Tibial nerve (tissue), 4 donors: Measurements from ENCODE around the gene P3H4. TPM values are rescaled to one million over a fixed set of nuclear protein-coding genes. Genes with fewer than 3 reads are reported as not detected.

ENCODE experiments used
- DNase-seq, 2 donors: peaks; one replicate each; pipeline ENCODE4 v3.0.0-alpha.2; 2019; ENCODE audit warnings: low spot score in 2 of 2
- H3K27ac ChIP-seq, 4 donors: fragments of 200-600 bp; sonication (generic) in 3 of 4; one replicate each; pipeline ENCODE4 v1.5.1; 2017 to 2019; ENCODE audit warnings: mild to moderate bottlenecking in 1 of 4
- H3K27me3 ChIP-seq, 2 donors: fragments of 200-600 bp; sonication (generic) in 1 of 2; one replicate each; pipeline versions ENCODE4 v1.5.1 to v1.6.0; 2017 to 2019
- H3K36me3 ChIP-seq, 3 donors: fragments of 200-600 bp; sonication (generic); one replicate each; pipeline ENCODE4 v1.5.1; 2018 to 2019
- H3K4me1 ChIP-seq, 4 donors: fragments of 200-600 bp; sonication (generic) in 3 of 4; one replicate each; pipeline ENCODE4 v1.5.1; 2017 to 2019
- H3K4me3 ChIP-seq, 4 donors: fragments of 200-600 bp; sonication (generic) in 3 of 4; one replicate each; pipeline ENCODE4 v1.5.1; 2017 to 2019; ENCODE audit warnings: mild to moderate bottlenecking in 1 of 4, moderate library complexity in 1 of 4
- H3K9me3 ChIP-seq, 4 donors: fragments of 200-600 bp; sonication (generic) in 3 of 4; one replicate each; pipeline ENCODE4 v1.5.1; 2017 to 2019
- EP300 ChIP-seq, 2 donors: sonication (generic); formaldehyde crosslinking; IDR thresholded peaks; one replicate each; pipeline ENCODE4 v1.6.1; 2017; ENCODE audit warnings: antibody characterized with exemption in 2 of 2, mild to moderate bottlenecking in 1 of 2
- POLR2A ChIP-seq, 2 donors: fragments of 450-650 bp; IDR thresholded peaks; one replicate each; pipeline ENCODE4 v1.6.1; 2017; ENCODE audit warnings: antibody characterized with exemption in 2 of 2, mild to moderate bottlenecking in 2 of 2, moderate library complexity in 2 of 2
- WGBS, 2 donors: methylation state at CpG; one replicate each; pipeline ENCODE4 v1.1.5; 2018; 5-methylcytosine and 5-hydroxymethylcytosine counted together
- total RNA-seq, 4 donors: library from RNA; depleted of rRNA; stranded (reverse); fragments of >200 nt; gene quantifications; one replicate each; pipeline ENCODE4 v1.1.0, GENCODE V29; 2016
- TF ChIP-seq, protein P1 (sequence below), 5 experiments: fragments of 200-600 bp in 3 of 5; fragments of 450-650 bp in 2 of 5; sonication (generic) in 3 of 5; IDR thresholded peaks; one replicate each; pipeline ENCODE4 v1.5.1; 2016 to 2019; ENCODE audit warnings: antibody characterized with exemption in 5 of 5, mild to moderate bottlenecking in 3 of 5, moderate library complexity in 2 of 5

Gene P3H4
- total RNA-seq, 4 donors from 2014 or later, result 14.7 to 23.9 (median 22.0) TPM

DNA sequence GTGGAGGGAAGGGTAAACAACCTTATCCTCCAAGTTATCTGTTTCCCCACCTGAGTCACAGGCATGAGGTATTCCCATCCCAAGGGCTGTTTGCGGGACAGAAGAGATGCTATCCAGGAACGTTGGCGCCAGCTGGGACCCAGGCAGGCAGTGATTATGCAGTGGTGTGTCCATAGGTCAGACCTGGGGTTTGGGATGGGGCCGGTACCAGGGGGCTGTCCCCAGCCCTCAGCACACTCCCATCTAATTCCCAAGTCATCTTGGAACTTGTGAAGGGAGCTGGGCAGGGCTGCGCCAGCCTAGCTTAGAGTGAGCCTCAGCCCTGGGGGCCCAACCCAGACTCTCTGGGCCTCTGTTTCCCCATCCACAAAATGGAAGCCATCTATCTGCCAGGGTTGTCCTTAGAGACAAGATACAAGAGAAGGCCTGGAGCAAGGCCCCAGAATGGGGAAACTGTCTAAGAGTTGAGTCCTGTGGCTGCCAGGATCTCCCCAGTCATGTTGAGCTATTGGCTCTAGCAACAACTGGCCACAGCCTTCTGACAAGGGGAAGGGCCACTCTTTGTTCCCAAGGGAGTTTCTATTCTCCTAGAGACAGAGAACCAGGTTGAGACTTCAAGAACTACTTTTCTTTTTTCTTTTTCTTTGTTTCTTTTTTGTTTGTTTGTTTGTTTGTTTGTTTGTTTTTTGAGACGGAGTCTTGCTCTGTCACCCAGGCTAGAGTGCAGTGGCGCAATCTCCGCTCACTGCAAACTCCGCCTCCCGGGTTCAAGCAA is 15.4 kb downstream of the P3H4 start:
- H3K27me3 ChIP-seq, result no peaks in the 10 kb centered on the region
- H3K9me3 ChIP-seq, result no peaks in the 10 kb centered on the region
- no peak overlapping the region for H3K4me3 ChIP-seq
- DNase-seq, result no peak
- no peaks in the 10 kb centered on the region for H3K36me3 ChIP-seq
- H3K4me1 ChIP-seq, result peaks cover 0 to 31% (median 11%) of the 10 kb centered on the region in 4 donors
- 90 to 91% methylated on average over 10 of the region's 10 CpGs for WGBS, 2 donors
- TF ChIP-seq POLR2A (IDR thresholded peaks at IDR 0.05), result no peak
- no peak for TF ChIP-seq EP300 (IDR thresholded peaks at IDR 0.05)
- TF ChIP-seq, protein P1, sequence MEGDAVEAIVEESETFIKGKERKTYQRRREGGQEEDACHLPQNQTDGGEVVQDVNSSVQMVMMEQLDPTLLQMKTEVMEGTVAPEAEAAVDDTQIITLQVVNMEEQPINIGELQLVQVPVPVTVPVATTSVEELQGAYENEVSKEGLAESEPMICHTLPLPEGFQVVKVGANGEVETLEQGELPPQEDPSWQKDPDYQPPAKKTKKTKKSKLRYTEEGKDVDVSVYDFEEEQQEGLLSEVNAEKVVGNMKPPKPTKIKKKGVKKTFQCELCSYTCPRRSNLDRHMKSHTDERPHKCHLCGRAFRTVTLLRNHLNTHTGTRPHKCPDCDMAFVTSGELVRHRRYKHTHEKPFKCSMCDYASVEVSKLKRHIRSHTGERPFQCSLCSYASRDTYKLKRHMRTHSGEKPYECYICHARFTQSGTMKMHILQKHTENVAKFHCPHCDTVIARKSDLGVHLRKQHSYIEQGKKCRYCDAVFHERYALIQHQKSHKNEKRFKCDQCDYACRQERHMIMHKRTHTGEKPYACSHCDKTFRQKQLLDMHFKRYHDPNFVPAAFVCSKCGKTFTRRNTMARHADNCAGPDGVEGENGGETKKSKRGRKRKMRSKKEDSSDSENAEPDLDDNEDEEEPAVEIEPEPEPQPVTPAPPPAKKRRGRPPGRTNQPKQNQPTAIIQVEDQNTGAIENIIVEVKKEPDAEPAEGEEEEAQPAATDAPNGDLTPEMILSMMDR (IDR thresholded peaks at IDR 0.05), result no peak
- no peak overlapping the region for H3K27ac ChIP-seq

DNA sequence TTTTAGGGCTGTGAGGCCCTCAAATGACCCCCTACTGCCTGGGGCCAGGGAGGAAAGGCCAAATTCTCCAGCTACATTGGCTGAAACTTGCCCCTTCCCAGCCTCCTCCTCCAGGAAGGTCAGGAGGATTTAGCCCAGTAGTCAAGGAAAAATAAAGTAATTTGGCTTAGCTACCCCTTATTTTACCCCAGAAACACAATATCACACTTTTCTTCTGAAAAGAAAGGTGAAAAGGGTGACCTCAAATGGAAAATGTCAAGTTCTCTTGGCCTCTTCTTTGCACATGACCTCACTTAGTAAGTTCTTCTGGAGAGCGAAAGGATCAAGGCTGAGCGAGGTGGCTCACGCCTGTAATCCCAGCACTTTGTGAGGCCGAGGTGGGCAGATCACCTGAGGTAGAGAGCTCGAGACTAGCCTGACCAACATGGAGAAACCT is 17.2 kb downstream of the P3H4 start:
- H3K4me1 ChIP-seq, result peaks cover 0 to 21% (median 6%) of the 10 kb centered on the region in 4 donors
- H3K36me3 ChIP-seq, result no peaks in the 10 kb centered on the region
- WGBS, 2 donors, result 85 to 91% methylated on average over 5 of the region's 5 CpGs
- no peak overlapping the region for H3K4me3 ChIP-seq
- no peak for DNase-seq
- H3K27ac ChIP-seq, result no peak overlapping the region
- TF ChIP-seq, protein P1 (IDR thresholded peaks at IDR 0.05), result no peak
- no peak for TF ChIP-seq POLR2A (IDR thresholded peaks at IDR 0.05)
- no peak for TF ChIP-seq EP300 (IDR thresholded peaks at IDR 0.05)
- H3K27me3 ChIP-seq, result no peaks in the 10 kb centered on the region
- no peaks in the 10 kb centered on the region for H3K9me3 ChIP-seq

DNA sequence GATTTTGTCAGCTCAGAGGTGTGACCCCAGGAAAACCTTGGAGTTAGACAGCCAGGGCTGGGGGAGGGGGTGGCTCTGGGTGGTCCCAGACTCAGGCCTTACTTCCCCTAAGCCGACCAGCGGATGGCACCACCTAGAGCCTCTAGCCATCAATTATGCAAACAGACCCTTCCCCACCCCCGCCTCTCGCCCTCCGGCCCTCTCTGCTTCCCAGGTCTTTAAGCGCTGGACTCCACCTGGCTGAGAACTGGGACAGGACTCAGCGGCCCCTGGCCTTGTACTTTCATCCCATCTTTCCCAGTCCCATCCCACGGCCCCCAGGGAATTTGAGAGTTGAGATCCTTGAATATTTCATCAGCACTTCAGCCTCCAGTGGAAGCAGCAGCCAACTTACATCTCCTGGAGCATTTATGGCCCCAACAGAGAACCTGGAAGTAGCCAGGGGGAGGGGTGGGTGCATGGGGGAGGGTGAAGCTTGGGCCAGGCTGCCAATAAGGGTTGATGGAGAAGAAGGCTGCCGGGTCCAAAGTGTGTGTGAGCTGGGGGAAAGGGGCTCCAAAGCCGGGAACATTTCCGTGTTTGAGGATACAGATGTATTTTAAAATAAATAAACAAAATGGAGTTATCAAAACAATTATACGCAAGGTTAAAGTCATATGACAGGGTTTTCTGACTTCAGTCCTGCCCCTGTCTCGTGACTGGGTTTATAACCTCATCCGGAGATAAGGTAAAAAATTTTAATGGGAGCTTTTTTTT is 17.8 kb downstream of the P3H4 start:
- DNase-seq, result no peak
- Histone ChIP-seq H3K9me3 (no peaks in the 10 kb centered on the region), H3K27ac (peak overlapping the region in 1 of 4 donors; percentile 63), H3K36me3 (no peaks in the 10 kb centered on the region), H3K4me3 (no peak overlapping the region), H3K27me3 (no peaks in the 10 kb centered on the region), H3K4me1 (peaks cover 0 to 21% (median 6%) of the 10 kb centered on the region in 4 donors)
- 68 to 75% methylated on average over 14 of the region's 14 CpGs for WGBS, 2 donors
- TF ChIP-seq EP300 (IDR thresholded peaks at IDR 0.05), result no peak
- no peak for TF ChIP-seq POLR2A (IDR thresholded peaks at IDR 0.05)
- TF ChIP-seq, protein P1 (IDR thresholded peaks at IDR 0.05), result no peak

DNA sequence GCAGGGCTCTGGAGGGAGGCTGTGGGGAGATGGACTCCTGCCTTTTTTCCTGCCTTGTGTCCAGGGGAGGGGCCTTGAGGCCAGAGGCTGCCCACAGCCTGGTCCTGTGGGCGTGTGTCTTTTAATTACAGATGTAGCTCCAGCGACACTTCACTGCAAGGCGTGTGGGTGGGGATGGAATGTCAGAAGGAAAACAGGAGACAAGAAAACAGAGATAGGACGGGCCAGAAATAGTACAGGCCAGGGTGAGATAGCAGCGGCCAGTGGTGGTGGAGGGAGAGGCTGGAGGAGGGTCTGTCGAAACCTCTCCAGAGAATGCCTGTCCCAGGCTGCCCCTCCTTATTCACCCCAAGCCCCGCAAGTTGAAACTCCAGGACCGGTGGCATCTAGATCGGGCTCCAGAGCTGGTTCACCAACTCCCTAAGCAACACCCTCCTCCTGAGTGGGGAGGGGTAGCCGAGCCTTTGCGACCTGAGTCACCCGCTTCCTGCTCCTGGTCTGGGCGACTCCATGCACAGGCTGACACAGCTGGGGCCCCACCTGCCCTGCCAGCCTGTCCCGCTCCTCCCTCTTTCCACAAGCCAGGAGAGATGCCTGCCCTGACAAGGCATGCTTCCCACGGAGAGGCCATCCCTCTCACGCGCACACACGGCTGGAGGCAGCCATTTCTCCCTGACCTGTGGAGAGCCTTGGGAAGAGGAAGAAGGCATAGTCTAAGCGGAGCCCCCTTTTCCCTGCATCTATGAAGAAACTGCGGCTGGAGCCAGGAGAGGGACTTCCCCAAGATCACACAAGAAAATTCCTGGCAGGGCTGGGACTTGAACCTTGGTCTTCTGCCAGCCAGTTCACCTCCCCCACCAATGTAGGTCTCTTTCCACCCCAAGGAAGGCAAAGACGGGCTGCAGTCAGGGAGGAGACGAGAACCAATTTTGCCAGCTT is 18.6 kb downstream of the P3H4 start:
- Histone ChIP-seq H3K4me3 (no peak overlapping the region), H3K4me1 (peaks cover 0 to 21% (median 6%) of the 10 kb centered on the region in 4 donors), H3K27ac (peak overlapping the region in 3 of 4 donors; percentile 50 to 67 (median 63)), H3K36me3 (no peaks in the 10 kb centered on the region), H3K9me3 (no peaks in the 10 kb centered on the region), H3K27me3 (no peaks in the 10 kb centered on the region)
- TF ChIP-seq POLR2A (IDR thresholded peaks at IDR 0.05) (no peak), EP300 (IDR thresholded peaks at IDR 0.05) (no peak)
- TF ChIP-seq, protein P1 (IDR thresholded peaks at IDR 0.05), result no peak
- no peak for DNase-seq
- 35 to 47% methylated on average over 18 to 22 of the region's 22 CpGs for WGBS, 2 donors
